ENCODE data around the gene NPNT. TPM values are rescaled to one million over a fixed set of nuclear protein-coding genes. Genes with fewer than 3 reads are reported as not detected.

Gene NPNT
- total RNA-seq, 4 donors from 2014 or later, result 86.1 to 150 (median 114) TPM

DNA sequence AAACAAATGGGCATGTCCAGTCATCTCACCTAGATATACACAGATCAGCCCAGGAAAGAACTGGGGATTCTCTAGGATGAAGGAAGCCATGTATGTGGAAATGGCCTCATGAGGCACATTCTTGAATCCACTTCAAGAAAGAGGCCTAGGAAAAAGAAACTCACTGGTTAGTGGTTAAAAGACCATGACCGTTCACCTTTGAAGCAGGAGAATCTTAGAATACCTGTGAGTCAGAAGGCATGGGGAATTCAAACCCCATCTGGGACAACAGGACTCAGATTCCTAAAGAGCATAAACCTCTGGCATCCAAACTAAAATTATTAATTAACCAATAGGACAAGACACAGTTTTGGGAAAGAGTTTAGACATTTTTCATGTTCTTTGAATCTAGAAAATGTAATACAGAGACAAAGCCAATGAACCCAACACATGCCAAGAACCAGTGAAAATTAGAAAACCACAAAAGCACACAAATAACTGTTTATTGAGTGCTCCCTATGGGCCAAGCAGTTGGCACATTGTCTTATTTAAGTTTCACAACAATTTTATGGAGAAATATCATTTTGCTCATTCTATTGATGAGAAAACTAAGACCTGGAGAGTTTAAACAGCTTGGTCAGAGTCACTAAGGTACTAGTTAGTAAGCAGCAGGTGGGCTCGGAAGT, 97.5 kb downstream of the NPNT start:
- TF ChIP-seq, protein P1, sequence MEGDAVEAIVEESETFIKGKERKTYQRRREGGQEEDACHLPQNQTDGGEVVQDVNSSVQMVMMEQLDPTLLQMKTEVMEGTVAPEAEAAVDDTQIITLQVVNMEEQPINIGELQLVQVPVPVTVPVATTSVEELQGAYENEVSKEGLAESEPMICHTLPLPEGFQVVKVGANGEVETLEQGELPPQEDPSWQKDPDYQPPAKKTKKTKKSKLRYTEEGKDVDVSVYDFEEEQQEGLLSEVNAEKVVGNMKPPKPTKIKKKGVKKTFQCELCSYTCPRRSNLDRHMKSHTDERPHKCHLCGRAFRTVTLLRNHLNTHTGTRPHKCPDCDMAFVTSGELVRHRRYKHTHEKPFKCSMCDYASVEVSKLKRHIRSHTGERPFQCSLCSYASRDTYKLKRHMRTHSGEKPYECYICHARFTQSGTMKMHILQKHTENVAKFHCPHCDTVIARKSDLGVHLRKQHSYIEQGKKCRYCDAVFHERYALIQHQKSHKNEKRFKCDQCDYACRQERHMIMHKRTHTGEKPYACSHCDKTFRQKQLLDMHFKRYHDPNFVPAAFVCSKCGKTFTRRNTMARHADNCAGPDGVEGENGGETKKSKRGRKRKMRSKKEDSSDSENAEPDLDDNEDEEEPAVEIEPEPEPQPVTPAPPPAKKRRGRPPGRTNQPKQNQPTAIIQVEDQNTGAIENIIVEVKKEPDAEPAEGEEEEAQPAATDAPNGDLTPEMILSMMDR (IDR thresholded peaks at IDR 0.05), result no peak
- TF ChIP-seq POLR2AphosphoS5 (IDR thresholded peaks at IDR 0.05), result no peak
- no peak for TF ChIP-seq EP300 (IDR thresholded peaks at IDR 0.05)
- TF ChIP-seq POLR2A (IDR thresholded peaks at IDR 0.05), result no peak
- H3K4me3 ChIP-seq, result no peak overlapping the region
- H3K27me3 ChIP-seq, result no peaks in the 10 kb centered on the region
- ATAC-seq, result no peak
- peaks cover 0 to 40% (median 3%) of the 10 kb centered on the region in 3 donors for H3K4me1 ChIP-seq
- H3K9me3 ChIP-seq, result no peaks in the 10 kb centered on the region
- H3K27ac ChIP-seq, result no peak overlapping the region
- H3K36me3 ChIP-seq, result no peaks in the 10 kb centered on the region
- 100% methylated on average over 1 of the region's 2 CpGs for WGBS, 2 donors (ENCODE audit: low coverage in 1 of 2)

DNA sequence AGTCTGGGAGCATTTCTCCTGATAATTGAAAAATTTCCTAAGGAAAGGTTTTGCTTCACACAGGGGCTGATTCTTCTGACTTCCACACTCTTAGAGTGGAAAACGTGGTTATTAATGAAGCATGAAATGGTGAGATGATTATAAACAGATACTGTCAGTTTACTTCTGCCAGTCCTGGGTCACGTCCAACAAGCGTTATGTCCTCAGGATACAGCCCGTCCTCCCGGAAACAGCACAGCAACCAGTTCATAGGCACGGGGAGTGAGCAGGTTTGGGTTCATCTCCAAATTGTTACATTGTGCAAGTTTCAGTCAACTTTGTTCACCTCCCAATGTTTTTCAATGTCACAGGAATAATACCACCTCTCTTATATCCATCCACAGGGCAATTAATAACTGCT, 98.8 kb downstream of the NPNT start:
- H3K4me1 ChIP-seq, result peaks cover 0 to 40% (median 3%) of the 10 kb centered on the region in 3 donors
- 6 to 11% methylated on average over 5 to 6 of the region's 6 CpGs for WGBS, 2 donors (ENCODE audit: low coverage in 1 of 2)
- H3K4me3 ChIP-seq, result no peak overlapping the region
- H3K27ac ChIP-seq, result no peak overlapping the region
- ATAC-seq, result no peak
- no peaks in the 10 kb centered on the region for H3K27me3 ChIP-seq
- H3K36me3 ChIP-seq, result no peaks in the 10 kb centered on the region
- TF ChIP-seq, protein P1 (IDR thresholded peaks at IDR 0.05), result no peak
- TF ChIP-seq EP300 (IDR thresholded peaks at IDR 0.05), result no peak
- no peak for TF ChIP-seq POLR2A (IDR thresholded peaks at IDR 0.05)
- no peak for TF ChIP-seq POLR2AphosphoS5 (IDR thresholded peaks at IDR 0.05)
- H3K9me3 ChIP-seq, result no peaks in the 10 kb centered on the region

DNA sequence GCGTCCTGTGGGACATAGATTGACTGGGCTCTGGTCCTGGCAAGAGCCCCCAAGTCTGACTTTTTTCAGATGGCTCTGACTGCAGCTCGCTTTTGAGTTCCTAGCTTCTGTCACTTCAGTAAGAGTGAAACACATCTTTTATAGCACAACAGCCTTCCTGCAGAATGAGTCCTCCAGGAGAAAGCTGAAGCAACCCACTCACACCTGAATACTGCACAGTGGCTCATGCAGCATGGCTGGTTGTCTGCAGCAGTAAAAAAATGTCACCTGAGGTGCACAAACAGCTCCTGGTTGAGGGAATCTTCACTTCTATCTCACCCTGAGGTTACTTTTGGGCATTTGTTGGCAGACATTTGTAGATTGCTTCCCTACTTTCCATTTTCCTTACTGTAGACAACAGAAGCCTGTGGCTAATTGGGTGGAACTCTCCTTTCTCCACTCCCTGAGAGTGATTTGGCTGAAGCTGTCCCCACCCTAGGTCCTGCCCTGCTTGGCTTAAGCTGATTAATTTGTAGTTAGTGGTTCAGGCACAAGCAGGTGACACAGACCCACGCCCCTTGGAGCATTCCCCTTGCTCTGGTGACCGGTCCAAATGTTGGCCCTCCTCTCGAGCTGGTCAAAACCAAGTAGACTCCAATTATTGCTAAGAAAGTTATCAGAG, 99.7 kb downstream of the NPNT start:
- TF ChIP-seq, protein P1 (IDR thresholded peaks at IDR 0.05), result no peak
- TF ChIP-seq POLR2A (IDR thresholded peaks at IDR 0.05), result no peak
- TF ChIP-seq POLR2AphosphoS5 (IDR thresholded peaks at IDR 0.05), result no peak
- TF ChIP-seq EP300 (IDR thresholded peaks at IDR 0.05), result no peak
- H3K27me3 ChIP-seq, result no peaks in the 10 kb centered on the region
- peaks cover 0 to 33% (median 3%) of the 10 kb centered on the region in 3 donors for H3K4me1 ChIP-seq
- ATAC-seq, result no peak
- H3K36me3 ChIP-seq, result no peaks in the 10 kb centered on the region
- H3K27ac ChIP-seq, result no peak overlapping the region
- 80 to 90% methylated on average over 2 to 3 of the region's 5 CpGs for WGBS, 2 donors (ENCODE audit: low coverage in 1 of 2)
- H3K4me3 ChIP-seq, result no peak overlapping the region
- H3K9me3 ChIP-seq, result no peaks in the 10 kb centered on the region

DNA sequence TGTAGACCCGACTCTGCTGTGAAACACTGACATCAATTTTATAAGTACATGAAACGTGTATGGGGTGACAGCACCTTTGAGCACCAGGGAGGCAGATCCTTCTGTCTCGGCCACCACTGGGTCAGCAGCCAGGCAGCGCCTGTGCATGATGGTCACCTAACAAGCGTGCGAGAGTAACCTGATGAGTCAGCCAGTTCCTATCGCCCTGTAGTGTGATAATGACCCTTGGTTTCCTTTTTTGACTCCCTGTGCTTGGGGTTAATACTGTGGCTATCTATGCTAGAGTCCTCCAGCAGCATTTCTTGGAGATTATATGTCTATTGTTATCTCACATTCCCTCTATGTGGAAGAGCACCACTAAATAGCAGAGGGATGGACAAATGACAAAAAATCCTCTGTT, 101.6 kb downstream of the NPNT start:
- H3K27me3 ChIP-seq, result no peaks in the 10 kb centered on the region
- 59 to 82% methylated on average over 3 to 7 of the region's 7 CpGs for WGBS, 2 donors (ENCODE audit: low coverage in 1 of 2)
- peaks cover 0 to 14% (median 3%) of the 10 kb centered on the region in 3 donors for H3K4me1 ChIP-seq
- no peak overlapping the region for H3K27ac ChIP-seq
- H3K9me3 ChIP-seq, result no peaks in the 10 kb centered on the region
- TF ChIP-seq EP300 (IDR thresholded peaks at IDR 0.05), result no peak
- H3K36me3 ChIP-seq, result no peaks in the 10 kb centered on the region
- no peak for ATAC-seq
- no peak overlapping the region for H3K4me3 ChIP-seq

DNA sequence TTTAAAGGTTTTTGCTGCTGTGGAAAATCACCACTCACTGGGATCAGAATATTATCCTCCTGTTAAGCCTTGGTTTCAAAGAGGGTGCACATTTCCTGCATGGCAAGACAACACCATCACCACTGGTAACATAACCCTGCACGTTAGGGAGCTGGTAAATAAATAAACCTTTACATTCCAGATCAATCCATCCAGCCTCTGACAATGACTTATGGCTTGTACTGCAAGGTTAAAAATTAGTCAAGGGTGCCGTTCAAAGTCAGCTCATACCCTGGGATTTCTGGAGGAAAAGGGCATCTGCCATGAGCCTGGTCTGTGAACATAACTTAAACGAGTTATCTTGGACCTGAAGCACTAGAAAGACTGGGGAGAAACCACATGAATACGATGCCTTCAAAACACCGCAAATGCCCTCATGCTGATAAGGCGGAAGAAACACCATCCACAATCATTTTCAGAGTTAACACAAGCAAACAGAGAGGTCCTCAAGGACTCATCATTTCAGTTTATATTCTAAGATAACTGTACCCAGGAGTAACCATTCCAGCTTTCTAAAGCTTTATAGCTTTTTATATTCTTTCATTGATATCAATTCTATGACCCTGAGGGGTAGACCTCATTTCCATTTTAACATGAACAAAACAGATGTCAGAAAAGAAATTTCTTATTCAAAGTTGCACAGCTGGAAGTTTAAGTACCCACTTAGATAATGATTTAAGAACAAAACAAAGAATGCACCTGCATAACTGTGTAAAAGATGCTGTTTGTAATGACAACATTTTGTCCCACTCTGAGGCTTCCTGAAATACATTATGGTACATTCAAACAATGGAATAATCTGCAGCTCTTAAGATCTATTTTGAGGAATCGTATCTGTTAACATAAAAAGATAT, 103.1 kb downstream of the NPNT start:
- TF ChIP-seq, protein P1 (IDR thresholded peaks at IDR 0.05), result no peak
- TF ChIP-seq EP300 (IDR thresholded peaks at IDR 0.05) (no peak), POLR2AphosphoS5 (IDR thresholded peaks at IDR 0.05) (no peak), POLR2A (IDR thresholded peaks at IDR 0.05) (no peak)
- Histone ChIP-seq H3K27ac (no peak overlapping the region), H3K4me3 (no peak overlapping the region), H3K27me3 (no peaks in the 10 kb centered on the region), H3K36me3 (no peaks in the 10 kb centered on the region), H3K9me3 (no peaks in the 10 kb centered on the region), H3K4me1 (peaks cover 0 to 14% (median 3%) of the 10 kb centered on the region in 3 donors)
- no peak for ATAC-seq
- WGBS, 2 donors (ENCODE audit: low coverage in 1 of 2), result 60 to 79% methylated on average over 6 to 7 of the region's 7 CpGs
